Measurements from ENCODE around the gene ZNF425.
"Not testable (repeated sequence)": the region's sequence is repeated elsewhere in the genome, so short reads cannot be mapped to it uniquely, and the experiment has no call there.

Gene ZNF425

DNA sequence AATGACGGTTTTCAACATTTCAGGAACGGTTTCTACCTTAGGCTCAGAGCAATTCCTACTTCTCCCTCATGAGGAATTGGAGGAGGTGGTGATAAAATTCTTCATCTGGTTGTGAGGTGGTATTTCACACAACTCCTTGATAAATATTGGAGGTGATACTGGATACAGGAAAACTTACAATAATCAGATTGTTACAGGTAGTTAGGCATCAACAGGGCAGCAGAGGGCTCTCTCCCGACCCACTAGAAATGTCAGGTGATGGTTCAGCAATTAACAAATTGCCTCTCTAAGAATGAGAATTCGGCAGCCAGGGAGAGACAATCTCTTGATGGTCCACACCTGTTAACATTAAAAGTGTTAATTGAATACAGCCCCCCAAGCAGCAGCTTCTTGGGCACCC lies 58.3 kb downstream of the ZNF425 start:
- H3K27ac ChIP-seq: no peak overlapping the region
- H3K36me3 ChIP-seq: peaks cover 42% of the 10 kb centered on the region
- H3K9me3 ChIP-seq (ENCODE audit: severe bottlenecking): no peaks in the 10 kb centered on the region
- no peak overlapping the region for H3K4me3 ChIP-seq (ENCODE audit: low read depth, low read length)
- H3K27me3 ChIP-seq (ENCODE audit: insufficient read depth, low read depth, severe bottlenecking): no peaks in the 10 kb centered on the region
- TF ChIP-seq, protein P1, sequence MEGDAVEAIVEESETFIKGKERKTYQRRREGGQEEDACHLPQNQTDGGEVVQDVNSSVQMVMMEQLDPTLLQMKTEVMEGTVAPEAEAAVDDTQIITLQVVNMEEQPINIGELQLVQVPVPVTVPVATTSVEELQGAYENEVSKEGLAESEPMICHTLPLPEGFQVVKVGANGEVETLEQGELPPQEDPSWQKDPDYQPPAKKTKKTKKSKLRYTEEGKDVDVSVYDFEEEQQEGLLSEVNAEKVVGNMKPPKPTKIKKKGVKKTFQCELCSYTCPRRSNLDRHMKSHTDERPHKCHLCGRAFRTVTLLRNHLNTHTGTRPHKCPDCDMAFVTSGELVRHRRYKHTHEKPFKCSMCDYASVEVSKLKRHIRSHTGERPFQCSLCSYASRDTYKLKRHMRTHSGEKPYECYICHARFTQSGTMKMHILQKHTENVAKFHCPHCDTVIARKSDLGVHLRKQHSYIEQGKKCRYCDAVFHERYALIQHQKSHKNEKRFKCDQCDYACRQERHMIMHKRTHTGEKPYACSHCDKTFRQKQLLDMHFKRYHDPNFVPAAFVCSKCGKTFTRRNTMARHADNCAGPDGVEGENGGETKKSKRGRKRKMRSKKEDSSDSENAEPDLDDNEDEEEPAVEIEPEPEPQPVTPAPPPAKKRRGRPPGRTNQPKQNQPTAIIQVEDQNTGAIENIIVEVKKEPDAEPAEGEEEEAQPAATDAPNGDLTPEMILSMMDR (IDR thresholded peaks at IDR 0.05; ENCODE audit: low read depth, low read length): peak; percentile 34; the same call in 1 of the 2 replicates
- peak; percentile 16 for DNase-seq

DNA sequence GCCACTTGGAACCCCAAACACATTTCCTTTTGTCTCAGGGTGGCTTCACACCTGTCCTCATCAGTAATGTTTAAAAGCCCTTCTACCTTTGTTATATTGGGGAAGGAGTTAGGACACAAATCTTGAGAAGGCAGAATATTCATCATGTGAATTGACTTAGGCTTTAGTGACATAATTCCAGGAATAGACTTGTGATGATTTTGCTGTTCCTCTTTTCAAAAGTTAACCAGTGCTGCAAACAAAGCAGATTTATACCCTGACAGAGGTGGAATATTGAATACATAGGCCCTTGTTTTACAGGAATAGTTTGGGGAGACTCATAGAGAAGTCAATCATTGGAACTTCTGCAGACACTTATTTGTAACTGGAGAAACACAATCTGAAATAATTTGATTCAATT lies 62.6 kb downstream of the ZNF425 start:
- Histone ChIP-seq H3K27ac (no peak overlapping the region), H3K9me3 (ENCODE audit: severe bottlenecking) (no peaks in the 10 kb centered on the region), H3K4me3 (ENCODE audit: low read depth, low read length) (no peak overlapping the region), H3K36me3 (peaks cover 8% of the 10 kb centered on the region), H3K27me3 (ENCODE audit: insufficient read depth, low read depth, severe bottlenecking) (no peaks in the 10 kb centered on the region)
- DNase-seq: no peak
- TF ChIP-seq, protein P1 (IDR thresholded peaks at IDR 0.05; ENCODE audit: low read depth, low read length): no peak

DNA sequence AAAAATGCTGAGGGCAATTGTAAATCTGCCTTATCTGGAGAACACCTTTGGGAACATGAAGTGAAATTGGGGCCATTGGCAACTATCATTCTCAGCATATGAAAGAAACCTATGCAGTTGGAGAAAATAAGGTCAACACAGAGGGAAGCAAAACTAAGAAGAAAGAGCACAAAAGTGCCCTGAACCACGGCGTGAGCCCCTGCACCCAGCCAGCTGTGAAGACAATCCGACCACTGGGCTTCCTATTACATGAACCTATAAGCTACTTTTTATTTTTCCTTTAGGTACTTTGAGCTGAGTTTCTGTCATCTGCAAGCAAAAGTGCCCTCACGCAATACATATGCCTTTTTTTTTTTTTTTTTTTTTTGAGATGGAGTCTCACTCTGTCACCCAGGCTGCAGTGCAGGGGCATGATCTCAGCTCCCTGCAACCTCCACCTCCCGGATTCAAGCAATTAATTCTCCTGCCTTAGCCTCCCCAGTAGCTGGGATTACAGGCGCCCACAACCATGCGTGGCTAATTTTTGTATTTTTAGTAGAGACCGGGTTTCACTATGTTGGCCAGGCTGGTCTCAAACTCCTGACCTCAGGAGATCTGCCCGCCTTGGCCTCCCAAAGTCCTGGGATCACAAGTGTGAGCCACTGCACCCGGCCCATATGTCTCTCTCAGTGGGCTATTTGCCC lies 63.8 kb downstream of the ZNF425 start:
- H3K4me3 ChIP-seq (ENCODE audit: low read depth, low read length); DNase-seq; H3K36me3 ChIP-seq; H3K9me3 ChIP-seq (ENCODE audit: severe bottlenecking); H3K27ac ChIP-seq; H3K27me3 ChIP-seq (ENCODE audit: insufficient read depth, low read depth, severe bottlenecking): not testable (repeated sequence)

DNA sequence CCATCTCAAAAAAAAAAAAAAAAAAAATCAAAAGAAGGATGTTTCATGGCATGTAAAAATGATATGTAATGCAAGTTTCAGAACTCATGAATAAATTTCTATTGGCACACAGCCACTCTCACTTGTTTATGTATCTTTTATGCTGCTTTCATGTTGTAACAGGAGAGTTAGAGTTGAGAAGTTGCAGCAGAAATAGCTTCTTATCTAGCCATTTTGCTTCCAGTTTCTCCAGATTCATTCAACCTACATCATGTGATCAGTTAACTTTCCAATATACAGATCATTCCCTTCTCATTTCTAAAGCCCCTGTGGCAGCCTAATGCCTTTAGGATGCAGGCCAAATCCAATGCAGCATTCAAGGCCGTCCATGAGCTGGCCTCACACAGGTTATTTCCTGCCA lies 66.0 kb downstream of the ZNF425 start:
- TF ChIP-seq, protein P1 (IDR thresholded peaks at IDR 0.05; ENCODE audit: low read depth, low read length): no peak
- Histone ChIP-seq H3K9me3 (ENCODE audit: severe bottlenecking) (no peaks in the 10 kb centered on the region), H3K36me3 (no peaks in the 10 kb centered on the region), H3K27me3 (ENCODE audit: insufficient read depth, low read depth, severe bottlenecking) (no peaks in the 10 kb centered on the region), H3K27ac (no peak overlapping the region), H3K4me3 (ENCODE audit: low read depth, low read length) (no peak overlapping the region)
- DNase-seq: no peak

DNA sequence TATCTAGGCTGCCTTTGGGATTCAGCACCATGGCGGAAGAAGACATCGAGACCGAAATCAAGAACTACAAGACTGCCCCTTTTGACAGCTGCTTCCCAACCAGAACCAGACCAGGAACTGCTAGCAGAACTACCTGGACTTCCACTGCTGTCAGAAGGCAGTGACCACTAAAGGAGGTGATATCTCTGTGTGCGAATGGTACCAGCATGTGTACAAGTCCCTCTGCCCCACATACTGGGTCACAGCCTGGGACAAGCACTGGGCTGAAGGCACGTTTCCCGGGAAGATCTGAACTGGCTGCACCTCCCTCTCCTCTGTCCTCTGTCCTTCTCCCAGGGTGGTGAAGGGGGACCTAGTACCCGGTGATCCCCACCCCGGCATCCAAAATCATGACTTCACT lies 72.2 kb downstream of the ZNF425 start:
- no peaks in the 10 kb centered on the region for H3K9me3 ChIP-seq (ENCODE audit: severe bottlenecking)
- no peaks in the 10 kb centered on the region for H3K36me3 ChIP-seq
- H3K27ac ChIP-seq: no peak overlapping the region
- DNase-seq: no peak
- H3K4me3 ChIP-seq (ENCODE audit: low read depth, low read length): no peak overlapping the region
- TF ChIP-seq, protein P1 (IDR thresholded peaks at IDR 0.05; ENCODE audit: low read depth, low read length): no peak
- no peaks in the 10 kb centered on the region for H3K27me3 ChIP-seq (ENCODE audit: insufficient read depth, low read depth, severe bottlenecking)

DNA sequence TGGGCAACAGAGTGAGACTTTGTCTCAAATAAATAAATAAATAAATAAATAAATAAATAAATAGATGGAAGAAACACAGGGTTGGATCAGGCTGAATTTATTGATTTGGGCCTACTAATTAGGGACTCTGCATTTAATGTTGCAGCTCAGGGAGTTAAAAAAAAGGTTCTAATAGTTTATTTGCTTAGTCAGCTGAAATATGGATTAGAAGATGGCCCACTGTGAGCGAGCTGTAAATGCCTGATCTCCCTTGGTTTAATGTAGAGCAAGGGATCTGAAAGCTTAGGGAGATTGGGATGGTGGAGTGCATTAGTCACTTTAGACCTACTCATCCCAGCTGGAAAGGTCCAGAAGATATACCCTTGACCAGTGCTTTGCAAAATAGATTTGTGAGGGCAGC lies 72.7 kb downstream of the ZNF425 start:
- DNase-seq: no peak
- Histone ChIP-seq H3K9me3 (ENCODE audit: severe bottlenecking) (no peaks in the 10 kb centered on the region), H3K27ac (no peak overlapping the region), H3K36me3 (no peaks in the 10 kb centered on the region), H3K4me3 (ENCODE audit: low read depth, low read length) (no peak overlapping the region), H3K27me3 (ENCODE audit: insufficient read depth, low read depth, severe bottlenecking) (no peaks in the 10 kb centered on the region)
- TF ChIP-seq, protein P1 (IDR thresholded peaks at IDR 0.05; ENCODE audit: low read depth, low read length): no peak
